OCI-LY1 (cell line): ENCODE measurements around the gene DLG5.

ENCODE experiments used
- H2AFZ ChIP-seq: fragments of 200-600 bp; sonication (generic), shearing (Covaris generic); 2 replicates; pipeline ENCODE4 v1.6.0; 2014; ENCODE audit warnings: antibody characterized with exemption, mild to moderate bottlenecking, low read length
- H3F3A ChIP-seq: fragments of 200-600 bp; sonication (generic), shearing (Covaris generic); 2 replicates; pipeline ENCODE4 v1.6.0; 2014; ENCODE audit warnings: mild to moderate bottlenecking, antibody characterized with exemption, low read length, moderate library complexity; ENCODE audit not compliant: insufficient read depth
- H3K27ac ChIP-seq: fragments of 200-600 bp; sonication (generic); 2 replicates; pipeline ENCODE4 v1.5.1; 2014; ENCODE audit warnings: low read length, mixed run types, mild to moderate bottlenecking, low read depth; ENCODE audit not compliant: poor library complexity, severe bottlenecking
- H3K27me3 ChIP-seq: fragments of 200-600 bp; sonication (generic); 2 replicates; pipeline ENCODE4 v1.6.0; 2014; ENCODE audit warnings: antibody characterized with exemption, mild to moderate bottlenecking, low read length, moderate library complexity; ENCODE audit not compliant: insufficient read depth
- H3K36me3 ChIP-seq: fragments of 200-600 bp; sonication (generic); 2 replicates; pipeline ENCODE4 v1.6.1; 2014; ENCODE audit warnings: mild to moderate bottlenecking, antibody characterized with exemption, low read length, moderate library complexity, mixed read lengths; ENCODE audit not compliant: insufficient read depth
- H3K4me1 ChIP-seq: fragments of 200-600 bp; sonication (generic); 2 replicates; pipeline ENCODE4 v1.5.1; 2014; ENCODE audit warnings: mild to moderate bottlenecking, low read length, moderate library complexity; ENCODE audit not compliant: insufficient read depth, severe bottlenecking
- H3K4me2 ChIP-seq: fragments of 200-600 bp; sonication (generic), shearing (Covaris generic); 2 replicates; pipeline ENCODE4 v1.6.1; 2014; ENCODE audit warnings: low read length
- H3K4me3 ChIP-seq: fragments of 200-600 bp; sonication (generic); 2 replicates; pipeline ENCODE4 v1.5.1; 2014; ENCODE audit warnings: low read length, low read depth, mild to moderate bottlenecking, mixed read lengths; ENCODE audit not compliant: poor library complexity, severe bottlenecking
- H3K79me2 ChIP-seq: fragments of 200-600 bp; shearing (Covaris generic); 2 replicates; pipeline ENCODE4 v1.6.1; 2016; ENCODE audit warnings: mixed run types, low read length, mixed read lengths; ENCODE audit not compliant: insufficient read depth
- H3K9ac ChIP-seq: fragments of 200-600 bp; sonication (generic), shearing (Covaris generic); 2 replicates; pipeline ENCODE4 v1.6.1; 2014; ENCODE audit warnings: mild to moderate bottlenecking, low read length, mixed read lengths
- H3K9me2 ChIP-seq: fragments of 200-600 bp; sonication (generic), shearing (Covaris generic); 2 replicates; pipeline ENCODE4 v1.6.1; 2014; ENCODE audit warnings: low read depth, mild to moderate bottlenecking, low read length, mixed read lengths
- H3K9me3 ChIP-seq: fragments of 200-600 bp; shearing (Covaris generic); 2 replicates; pipeline ENCODE4 v1.6.1; 2014; ENCODE audit warnings: low read length, mixed read lengths
- H4K20me1 ChIP-seq: fragments of 200-600 bp; sonication (generic), shearing (Covaris generic); 2 replicates; pipeline ENCODE4 v1.6.0; 2016; ENCODE audit warnings: mild to moderate bottlenecking, low read length; ENCODE audit not compliant: insufficient read depth
- EZH2 ChIP-seq: fragments of 200-600 bp; sonication (generic), shearing (Covaris generic); IDR thresholded peaks from 2 replicates; pipeline ENCODE4 v1.8.0; 2017; ENCODE audit warnings: borderline replicate concordance, mixed run types, mild to moderate bottlenecking, antibody characterized with exemption, low read length, moderate library complexity, mixed read lengths
- TF ChIP-seq, protein P1 (sequence below): fragments of 200-600 bp; sonication (generic), shearing (Covaris generic); IDR thresholded peaks from 2 replicates; pipeline ENCODE4 v1.5.1; 2017; ENCODE audit warnings: mild to moderate bottlenecking, antibody characterized with exemption, low read length, moderate library complexity, mixed read lengths

The DLG5 gene

DNA sequence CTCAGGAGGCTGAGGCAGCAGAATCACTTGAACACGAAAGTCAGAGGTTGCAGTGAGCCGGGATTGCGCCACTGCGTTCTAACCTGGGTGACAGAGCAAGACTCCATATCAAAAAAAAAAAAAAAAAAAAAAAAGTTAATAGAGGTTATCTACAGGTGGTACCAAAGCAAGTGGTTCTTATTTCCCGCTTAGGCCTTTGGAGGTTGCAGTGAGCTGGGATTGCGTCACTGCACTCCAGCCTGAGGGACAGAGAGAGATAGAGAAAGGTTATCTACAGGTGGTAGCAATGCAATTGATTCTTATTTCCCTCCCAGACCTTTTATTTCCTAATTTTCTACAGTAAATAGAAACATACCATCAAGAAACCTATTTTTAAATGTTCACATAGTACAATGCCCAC, 98.2 kb downstream of the DLG5 start:
- Histone ChIP-seq H3K9ac (no peak overlapping the region), H3K27me3 (0 out of 2 replicates have a peak, but pooled peaks cover 7% of the 10 kb centered on the region), H3K4me2 (no peak overlapping the region), H3K4me3 (no peak overlapping the region), H3K79me2 (no peaks in the 10 kb centered on the region), H3K9me2 (no peaks in the 10 kb centered on the region), H4K20me1 (no peaks in the 10 kb centered on the region), H3K4me1 (no peaks in the 10 kb centered on the region), H3K36me3 (no peaks in the 10 kb centered on the region), H2AFZ (no peak overlapping the region), H3F3A (no peaks in the 10 kb centered on the region), H3K27ac (no peak overlapping the region), H3K9me3 (no peaks in the 10 kb centered on the region)
- no peak for TF ChIP-seq EZH2
- TF ChIP-seq, protein P1, sequence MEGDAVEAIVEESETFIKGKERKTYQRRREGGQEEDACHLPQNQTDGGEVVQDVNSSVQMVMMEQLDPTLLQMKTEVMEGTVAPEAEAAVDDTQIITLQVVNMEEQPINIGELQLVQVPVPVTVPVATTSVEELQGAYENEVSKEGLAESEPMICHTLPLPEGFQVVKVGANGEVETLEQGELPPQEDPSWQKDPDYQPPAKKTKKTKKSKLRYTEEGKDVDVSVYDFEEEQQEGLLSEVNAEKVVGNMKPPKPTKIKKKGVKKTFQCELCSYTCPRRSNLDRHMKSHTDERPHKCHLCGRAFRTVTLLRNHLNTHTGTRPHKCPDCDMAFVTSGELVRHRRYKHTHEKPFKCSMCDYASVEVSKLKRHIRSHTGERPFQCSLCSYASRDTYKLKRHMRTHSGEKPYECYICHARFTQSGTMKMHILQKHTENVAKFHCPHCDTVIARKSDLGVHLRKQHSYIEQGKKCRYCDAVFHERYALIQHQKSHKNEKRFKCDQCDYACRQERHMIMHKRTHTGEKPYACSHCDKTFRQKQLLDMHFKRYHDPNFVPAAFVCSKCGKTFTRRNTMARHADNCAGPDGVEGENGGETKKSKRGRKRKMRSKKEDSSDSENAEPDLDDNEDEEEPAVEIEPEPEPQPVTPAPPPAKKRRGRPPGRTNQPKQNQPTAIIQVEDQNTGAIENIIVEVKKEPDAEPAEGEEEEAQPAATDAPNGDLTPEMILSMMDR, result no peak

GRCh38 chr10:77827366-77827765, 99.2 kb downstream of the DLG5 start:
- no peak overlapping the region for H2AFZ ChIP-seq
- H3K9ac ChIP-seq, result no peak overlapping the region
- H4K20me1 ChIP-seq, result no peaks in the 10 kb centered on the region
- no peak overlapping the region for H3K4me3 ChIP-seq
- no peaks in the 10 kb centered on the region for H3K9me3 ChIP-seq
- H3K27me3 ChIP-seq, result 0 out of 2 replicates have a peak, but pooled peaks cover 7% of the 10 kb centered on the region
- H3K4me2 ChIP-seq, result no peak overlapping the region
- H3K27ac ChIP-seq, result no peak overlapping the region
- H3K4me1 ChIP-seq, result no peaks in the 10 kb centered on the region
- no peaks in the 10 kb centered on the region for H3K9me2 ChIP-seq
- H3K36me3 ChIP-seq, result no peaks in the 10 kb centered on the region
- H3K79me2 ChIP-seq, result no peaks in the 10 kb centered on the region
- no peak for TF ChIP-seq EZH2
- TF ChIP-seq, protein P1, result no peak
- H3F3A ChIP-seq, result no peaks in the 10 kb centered on the region

DNA sequence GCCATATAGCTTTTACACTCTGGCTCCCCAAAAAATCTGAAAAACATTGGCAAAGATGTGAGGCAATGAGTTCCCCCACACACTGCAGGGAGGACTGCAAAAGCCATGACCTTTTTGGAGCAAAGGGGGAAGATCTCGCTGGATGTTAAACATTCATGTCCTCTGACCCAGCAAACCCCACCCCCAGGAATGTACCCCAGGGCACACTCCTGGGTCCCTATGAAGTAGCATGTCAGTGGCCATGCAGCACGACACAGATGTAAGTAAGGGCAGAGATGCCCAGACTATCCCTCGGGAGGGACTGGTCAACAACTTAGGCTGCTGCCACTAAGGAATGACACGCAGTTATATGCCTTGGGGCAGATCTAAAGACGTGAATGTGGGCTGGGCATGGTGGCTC, 100.6 kb downstream of the DLG5 start:
- Histone ChIP-seq H3K4me3 (no peak overlapping the region), H2AFZ (no peak overlapping the region), H3K9me2 (no peaks in the 10 kb centered on the region), H3K9me3 (no peaks in the 10 kb centered on the region), H3K4me1 (no peaks in the 10 kb centered on the region), H3K36me3 (no peaks in the 10 kb centered on the region), H3K27ac (no peak overlapping the region), H3K27me3 (0 out of 2 replicates have a peak, but pooled peaks cover 7% of the 10 kb centered on the region), H3K79me2 (no peaks in the 10 kb centered on the region), H3K9ac (no peak overlapping the region), H3F3A (no peaks in the 10 kb centered on the region), H3K4me2 (no peak overlapping the region), H4K20me1 (no peaks in the 10 kb centered on the region)
- TF ChIP-seq, protein P1, result no peak
- TF ChIP-seq EZH2, result no peak
